HS-27A (cell line): Measurements from ENCODE around the gene MGAT3.

Experiments
- DNase-seq: peaks from one replicate; pipeline ENCODE4 v3.0.0-alpha.2; 2012; ENCODE audit warnings: low read depth, missing footprints

MGAT3 gene

GRCh38 chr22:39428597-39429071 lies 28.2 kb upstream of the MGAT3 start:
- no peak for DNase-seq

- DNase-seq = no peak
Observed at GRCh38 chr22:39429186-39429585, 27.6 kb upstream of the MGAT3 start.

- no peak for DNase-seq
Observed at GRCh38 chr22:39429916-39430575, 26.8 kb upstream of the MGAT3 start.

GRCh38 chr22:39430576-39431150 lies 26.1 kb upstream of the MGAT3 start:
- no peak for DNase-seq

- DNase-seq = no peak
Observed at GRCh38 chr22:39431216-39431801, 25.5 kb upstream of the MGAT3 start.

- DNase-seq = no peak
Observed at GRCh38 chr22:39431821-39432251, 25.0 kb upstream of the MGAT3 start.

- no peak for DNase-seq
Observed at GRCh38 chr22:39432361-39432811, 24.4 kb upstream of the MGAT3 start.

- no peak for DNase-seq
Observed at GRCh38 chr22:39433476-39434242, 23.2 kb upstream of the MGAT3 start.

GRCh38 chr22:39434243-39434653 lies 22.6 kb upstream of the MGAT3 start:
- no peak for DNase-seq

GRCh38 chr22:39434721-39435120 lies 22.1 kb upstream of the MGAT3 start:
- DNase-seq = no peak

- DNase-seq = no peak
Observed at GRCh38 chr22:39435616-39436015, 21.2 kb upstream of the MGAT3 start.

GRCh38 chr22:39437791-39438704 lies 18.8 kb upstream of the MGAT3 start:
- no peak for DNase-seq

- DNase-seq = no peak
Observed at GRCh38 chr22:39439170-39439569, 17.6 kb upstream of the MGAT3 start.

- DNase-seq = no peak
Observed at GRCh38 chr22:39443398-39443797, 13.4 kb upstream of the MGAT3 start.

GRCh38 chr22:39444247-39444800 lies 12.5 kb upstream of the MGAT3 start:
- DNase-seq = no peak

- no peak for DNase-seq
Observed at GRCh38 chr22:39444937-39445465, 11.8 kb upstream of the MGAT3 start.

- DNase-seq = no peak
Observed at GRCh38 chr22:39445678-39446077, 11.1 kb upstream of the MGAT3 start.

- DNase-seq = no peak
Observed at GRCh38 chr22:39446239-39446721, 10.5 kb upstream of the MGAT3 start.

- DNase-seq = no peak
Observed at GRCh38 chr22:39448205-39449054, 8.4 kb upstream of the MGAT3 start.

GRCh38 chr22:39449708-39450107 lies 7.1 kb upstream of the MGAT3 start:
- DNase-seq = no peak
